Cerebellar nuclear complex (tissue), 1 donor: ENCODE measurements around the gene SLC44A1.

Experiments used
- DNase-seq, 2 experiments: peaks; one replicate each; lab custom pipeline; 2025; lab: John Stamatoyannopoulos, UW

SLC44A1 gene

DNA sequence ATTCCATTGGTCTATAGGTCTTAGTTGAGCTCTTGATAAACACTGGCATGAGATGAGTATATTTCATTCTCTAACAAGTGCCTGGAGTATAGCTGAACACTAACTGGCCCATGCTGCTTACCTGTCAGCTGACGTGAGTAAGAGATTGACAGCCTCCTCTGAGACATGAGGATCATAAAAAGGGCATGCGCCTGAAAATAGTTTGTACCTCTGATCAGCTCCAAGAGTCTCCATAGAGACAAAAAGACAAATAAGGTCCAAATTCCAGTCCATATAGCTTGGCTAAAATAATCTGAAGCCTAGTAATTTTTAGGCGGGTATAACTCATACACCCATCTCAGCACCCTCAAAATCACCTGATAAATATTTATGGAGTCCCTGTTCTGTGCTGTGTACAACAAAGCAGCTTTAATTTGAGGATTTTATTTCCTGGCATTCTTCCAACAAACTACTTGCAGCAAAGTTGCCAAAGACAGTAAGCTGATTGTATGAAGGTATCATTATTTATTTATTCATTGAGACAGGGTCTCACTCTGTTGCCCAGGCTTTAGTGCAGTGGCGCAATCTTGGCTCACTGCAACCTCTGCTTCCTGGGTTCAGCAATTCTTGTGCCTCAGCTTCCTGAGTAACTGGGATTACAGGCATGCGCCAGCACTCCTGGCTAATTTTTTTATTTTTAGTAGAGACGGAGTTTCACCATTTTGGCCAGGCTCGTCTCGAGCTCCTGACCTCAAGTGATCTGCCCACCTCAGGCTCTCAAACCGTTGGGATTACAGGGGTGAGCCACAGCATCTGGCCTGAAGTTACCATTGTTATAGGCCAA is 187.2 kb downstream of the SLC44A1 start:
- DNase-seq, result no peak

DNA sequence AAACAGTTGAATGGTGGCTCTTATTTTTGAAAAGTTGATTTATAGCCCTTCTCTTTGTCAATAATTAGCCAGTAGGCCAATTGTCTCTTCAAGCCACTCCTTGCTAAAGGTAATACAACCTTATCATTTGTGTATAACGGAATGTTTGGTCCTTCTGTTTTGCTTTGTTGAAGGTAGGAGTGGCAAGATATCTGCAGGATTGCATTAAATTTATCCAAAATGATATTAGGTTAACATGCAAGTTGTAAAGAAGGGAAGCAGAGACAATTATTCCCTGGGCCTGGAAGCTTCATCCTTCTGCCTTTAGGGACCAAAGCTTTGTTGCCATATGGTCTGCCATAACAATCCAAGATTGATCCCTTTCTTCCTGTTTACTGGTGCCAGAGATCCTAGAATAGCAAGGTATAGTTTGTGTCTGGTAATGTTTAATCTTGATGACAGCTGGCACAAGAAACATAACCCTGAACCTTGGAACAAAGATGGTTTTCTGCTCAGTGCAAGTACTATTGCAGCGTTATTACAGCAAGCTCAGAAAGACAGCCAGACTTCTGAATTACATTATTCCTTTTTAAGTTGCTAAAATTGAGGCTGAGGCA is 187.9 kb downstream of the SLC44A1 start:
- no peak for DNase-seq

DNA sequence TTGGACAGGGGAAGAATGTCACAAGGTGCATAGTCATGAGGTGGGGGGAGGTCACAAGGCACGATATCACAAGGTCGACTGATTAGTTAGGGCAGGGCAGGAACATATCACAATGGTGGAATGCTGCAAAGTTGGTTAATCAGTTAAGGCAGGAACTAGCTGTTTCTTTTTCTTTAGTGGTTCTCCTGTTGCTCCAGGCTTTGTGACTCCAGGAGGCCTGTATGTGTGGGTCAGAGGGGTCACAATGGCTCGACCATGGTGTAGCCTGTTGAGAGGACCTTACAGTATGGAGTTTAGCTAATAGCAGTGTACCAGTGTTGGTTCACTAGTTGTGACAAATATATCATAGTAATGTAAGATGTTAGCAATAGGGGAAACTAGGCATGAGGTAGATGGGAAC is 191.0 kb downstream of the SLC44A1 start:
- DNase-seq, result no peak

DNA sequence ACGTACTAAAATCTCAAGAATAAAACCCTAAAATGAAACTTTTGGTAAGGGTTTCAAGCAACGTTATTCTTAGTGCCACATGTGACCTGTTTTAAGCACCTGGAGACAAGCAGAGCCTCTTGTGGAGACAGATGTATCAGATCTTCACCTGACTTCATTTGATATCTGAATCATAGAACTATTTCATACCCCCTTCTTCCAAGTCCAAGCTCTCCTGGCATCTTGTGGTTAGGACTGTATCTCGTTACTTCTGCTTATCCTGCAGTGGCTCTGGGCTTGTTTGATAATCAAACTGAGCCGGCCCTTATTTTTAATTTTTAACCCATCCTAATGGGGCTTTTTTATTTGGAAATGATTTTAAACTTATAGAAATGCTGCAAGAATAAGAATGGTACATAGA is 192.3 kb downstream of the SLC44A1 start:
- no peak for DNase-seq

DNA sequence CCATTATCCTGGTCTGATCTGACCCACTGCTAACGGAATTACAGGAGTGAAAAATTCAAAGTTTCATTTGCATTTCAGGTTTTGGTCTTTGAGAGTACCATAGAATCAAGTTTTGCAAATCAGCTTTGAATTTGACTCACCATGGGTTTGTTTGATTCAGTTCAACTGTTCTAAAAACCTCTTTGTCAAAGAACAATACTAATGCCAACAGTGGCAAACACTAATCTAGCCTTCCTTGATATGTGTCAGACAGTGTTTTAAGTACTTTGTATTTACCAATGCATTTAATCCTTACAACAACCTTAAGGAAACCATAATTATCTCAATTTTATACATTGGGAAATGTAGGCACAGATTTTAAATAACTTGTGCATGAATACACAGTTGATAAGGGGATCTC is 193.3 kb downstream of the SLC44A1 start:
- DNase-seq, result no peak

DNA sequence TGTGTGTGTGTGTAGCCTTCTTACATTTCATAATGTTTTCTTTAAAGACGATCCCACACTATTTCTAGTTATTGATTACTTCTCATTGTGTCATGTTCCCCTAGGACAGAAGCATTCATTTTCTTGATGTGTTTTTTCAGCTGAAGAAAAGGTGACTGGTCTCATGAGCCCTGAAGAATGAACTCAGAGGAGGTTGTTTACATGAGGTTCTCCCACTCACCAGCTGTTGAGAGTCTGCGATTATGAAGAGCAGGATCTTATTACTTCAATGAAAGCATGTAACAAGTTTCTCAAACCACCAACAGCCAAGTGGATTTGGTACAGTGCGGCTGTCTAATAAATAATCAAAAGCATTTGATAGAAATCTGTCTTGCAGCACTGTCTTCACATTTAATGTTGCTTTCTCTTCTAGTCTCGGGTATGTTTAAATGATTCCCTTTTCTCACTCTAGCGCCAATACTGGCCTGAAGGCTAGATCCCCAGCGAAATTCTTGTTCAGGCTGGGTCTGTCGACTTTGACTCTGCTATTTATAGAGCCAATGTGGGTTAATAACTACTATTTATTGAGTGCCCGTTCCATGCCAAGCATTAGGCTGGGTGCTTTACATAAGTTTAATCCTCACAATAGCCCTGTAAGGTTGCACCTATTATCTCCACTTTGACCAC is 193.8 kb downstream of the SLC44A1 start:
- DNase-seq, result no peak

DNA sequence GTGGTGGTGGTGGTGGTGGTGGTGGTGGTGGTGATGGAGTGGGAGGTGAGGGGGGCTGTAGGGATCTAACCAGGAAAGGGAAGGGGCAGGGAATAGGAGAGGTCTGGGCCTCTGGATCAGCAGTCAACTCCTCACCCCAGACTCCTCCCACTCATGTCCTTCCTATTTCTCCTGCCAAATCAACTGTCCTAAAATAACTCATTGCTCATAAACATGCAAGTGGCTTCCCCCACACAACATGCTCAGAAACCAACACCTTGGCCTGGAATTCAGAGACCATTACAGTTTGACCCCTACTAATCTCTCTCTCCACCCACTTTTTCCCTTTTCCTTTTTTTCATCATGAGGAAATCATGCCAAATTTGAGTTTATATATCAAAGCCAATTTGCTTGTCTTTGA is 195.0 kb downstream of the SLC44A1 start:
- no peak for DNase-seq

DNA sequence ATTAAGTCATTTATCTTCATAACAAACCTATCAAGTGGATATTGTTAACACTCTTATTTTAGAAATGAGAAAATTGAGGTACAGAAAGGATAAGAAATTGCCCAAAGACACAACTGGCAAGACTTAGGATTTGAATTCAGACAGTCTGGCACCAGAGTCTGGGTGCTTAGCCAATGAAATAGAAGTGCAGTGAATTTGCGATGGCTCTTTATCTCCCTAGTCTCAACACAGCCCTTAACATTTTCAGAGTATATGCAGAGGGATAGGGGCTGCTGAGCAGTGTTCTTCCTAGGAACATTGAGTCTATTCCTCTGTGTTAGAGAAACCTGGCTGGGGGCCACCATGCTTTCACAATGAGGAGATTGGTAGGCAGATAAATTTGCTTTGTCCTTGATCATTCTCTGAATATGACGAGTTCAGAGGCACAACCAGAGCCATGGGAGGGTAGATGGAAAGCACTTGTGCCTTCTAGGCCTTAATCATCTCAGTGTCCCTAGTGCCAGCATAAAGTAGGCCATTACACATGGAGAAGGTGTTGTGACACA is 197.2 kb downstream of the SLC44A1 start:
- DNase-seq, result no peak

DNA sequence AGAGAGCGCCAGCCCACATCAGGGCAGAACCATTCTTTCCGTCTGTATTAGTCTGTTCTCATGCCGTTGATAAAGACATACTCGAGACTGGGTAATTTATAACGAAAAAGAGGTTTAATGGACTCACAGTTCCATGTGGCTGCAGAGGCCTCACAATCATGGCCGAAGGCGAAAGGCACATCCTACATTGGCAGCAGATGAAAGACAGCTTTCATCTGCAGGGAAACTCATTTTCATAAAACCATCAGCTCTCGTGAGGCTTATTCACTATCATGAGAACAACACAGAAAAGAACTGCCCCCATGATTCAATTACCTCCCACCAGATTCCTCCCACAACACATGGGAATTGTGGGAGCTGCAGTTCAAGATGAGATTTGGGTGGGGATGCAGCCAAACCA is 198.7 kb downstream of the SLC44A1 start:
- no peak for DNase-seq

DNA sequence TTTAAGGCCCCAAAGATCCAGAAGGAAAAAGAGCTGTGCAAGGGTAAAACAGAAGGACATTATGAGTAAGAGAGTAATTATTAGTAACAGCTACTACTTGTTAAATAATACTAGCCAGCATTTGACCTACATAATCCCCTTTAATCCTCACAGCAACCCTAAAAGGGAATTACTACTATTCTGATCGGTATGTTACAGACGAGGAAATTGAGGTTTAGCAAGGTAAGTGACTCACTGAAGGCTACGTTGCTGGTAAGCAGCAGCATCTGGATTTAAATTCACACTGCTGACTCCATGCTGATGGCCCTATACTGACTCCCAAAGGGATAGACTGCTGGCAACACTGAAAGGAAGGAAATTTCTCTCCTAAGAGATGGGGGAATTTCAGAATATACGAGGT is 199.7 kb downstream of the SLC44A1 start:
- no peak for DNase-seq

DNA sequence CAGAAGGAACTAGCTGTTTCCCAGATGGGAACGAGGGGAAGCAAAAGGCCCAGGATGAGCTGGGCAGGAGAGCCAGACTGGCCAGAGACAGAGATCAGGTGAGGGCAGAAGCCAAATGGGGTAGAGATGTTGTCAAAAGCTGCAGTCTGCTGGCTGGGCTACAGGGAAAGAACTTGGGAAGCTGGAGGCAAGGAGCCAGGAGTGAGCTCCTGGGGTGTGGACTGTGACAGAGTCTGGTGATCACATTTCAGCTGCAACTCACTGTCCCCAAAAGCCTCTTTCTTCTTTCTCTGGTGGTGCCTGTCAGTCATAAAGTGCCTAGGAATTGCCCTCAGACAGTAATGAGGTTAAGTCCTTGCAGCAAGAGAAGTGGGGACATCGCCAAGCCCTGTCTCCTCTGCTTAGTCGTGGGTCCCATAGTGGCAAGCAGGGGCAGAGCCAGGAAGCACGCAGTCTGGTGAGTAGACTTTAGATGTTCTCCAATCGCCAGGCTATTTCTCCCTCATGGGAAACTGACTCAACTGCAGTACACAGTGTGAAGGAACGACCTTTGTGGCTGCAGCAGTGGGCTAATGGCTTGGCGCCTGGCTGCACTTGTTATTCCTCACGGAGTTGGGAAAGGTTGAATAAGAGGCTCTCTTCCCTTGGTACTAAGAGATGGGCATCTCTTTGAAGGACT is 200.9 kb downstream of the SLC44A1 start:
- no peak for DNase-seq

DNA sequence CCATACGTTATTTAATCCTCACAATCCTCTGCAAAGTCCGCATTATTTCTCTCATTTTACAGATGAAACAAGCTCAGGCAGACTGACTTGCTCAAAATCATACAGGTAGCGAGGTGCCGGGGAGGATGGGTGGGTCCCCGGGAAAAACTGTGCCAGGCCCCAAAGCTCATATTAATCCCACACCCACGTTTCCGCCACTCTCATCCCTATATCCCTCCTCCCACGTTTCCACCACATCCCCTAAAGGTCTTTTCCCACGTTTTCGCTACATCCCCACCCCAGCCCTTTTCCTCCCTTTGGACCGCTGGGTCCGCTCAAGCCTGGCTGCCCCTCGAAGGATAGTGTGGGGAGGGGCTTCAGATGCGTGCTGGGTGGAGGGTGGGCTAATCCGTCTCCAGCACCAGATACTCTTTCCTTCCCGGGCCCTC is 202.9 kb downstream of the SLC44A1 start:
- DNase-seq, result no peak

DNA sequence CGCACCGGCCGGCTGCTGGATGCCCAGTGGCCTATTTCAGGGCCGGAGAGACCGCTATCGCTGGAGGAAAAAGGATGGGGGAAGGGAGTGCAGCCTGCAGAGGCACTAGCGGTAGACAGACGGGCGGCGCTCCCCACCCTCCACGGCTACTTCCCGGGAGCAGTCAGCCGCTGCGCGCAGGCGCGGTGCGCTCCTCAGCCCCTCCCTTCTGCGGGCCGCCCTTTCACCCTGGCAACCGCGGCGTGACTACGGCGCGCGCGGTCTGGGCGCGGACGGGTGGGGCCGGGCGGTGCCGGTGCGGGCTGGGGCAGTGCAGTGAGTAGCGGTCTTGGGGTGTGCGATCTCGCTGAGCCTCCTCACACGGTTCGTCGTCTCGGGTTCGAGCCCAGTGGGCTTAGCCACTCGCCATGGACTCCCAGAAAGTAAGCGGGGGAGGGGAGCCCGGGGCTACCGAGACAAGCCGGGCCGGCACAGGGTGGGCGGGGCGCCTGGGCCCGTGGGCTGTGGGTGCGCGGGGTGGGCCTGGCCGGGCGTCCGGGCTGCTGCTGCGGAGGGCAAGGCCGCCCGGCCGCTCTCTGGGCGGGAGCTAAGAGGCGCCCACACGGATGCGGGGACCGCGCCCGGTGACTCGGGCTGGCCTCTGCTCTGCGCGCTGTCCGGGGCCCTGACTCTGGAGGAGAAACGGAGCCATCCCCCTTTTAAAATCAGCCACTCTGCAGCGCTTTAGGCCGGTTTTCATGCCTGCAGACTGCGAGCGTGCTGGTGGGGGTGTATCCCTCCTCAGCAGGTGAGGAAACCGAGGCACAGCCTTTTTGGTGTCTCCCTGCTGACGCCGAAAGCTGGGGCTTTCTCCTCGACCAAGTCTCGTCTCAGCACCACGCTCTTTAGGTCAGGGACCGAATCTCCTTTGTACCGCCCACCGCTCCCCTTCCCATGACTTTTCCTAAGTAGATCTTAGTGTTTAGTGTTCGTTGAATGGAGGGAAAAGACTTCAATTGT is 203.7 kb downstream of the SLC44A1 start, which contains the start of gene FSD1L:
Gene FSD1L, plus strand, starts transcription at position 221 of the 999 bp plus-strand sequence. Its CDS starts 187 bp downstream, at position 408.
- peak; percentile 70 to 71 for DNase-seq

DNA sequence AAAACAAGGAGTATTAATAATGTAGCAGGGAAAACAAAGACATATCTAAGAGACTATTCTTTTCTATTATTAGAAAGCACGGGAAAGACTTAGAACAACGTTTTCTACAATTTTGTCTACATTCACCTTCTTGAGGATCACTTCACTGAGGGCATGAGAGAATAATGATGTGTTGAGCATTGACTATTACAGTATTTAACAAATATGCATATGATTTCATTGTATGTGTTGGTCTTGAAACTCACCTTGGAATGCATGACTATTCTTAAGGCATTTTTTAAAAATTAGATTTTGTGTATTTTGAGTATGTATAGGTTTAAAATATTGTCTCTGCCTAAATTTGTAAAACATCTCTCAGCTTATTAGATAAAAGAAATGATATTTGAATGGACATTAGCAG is 204.6 kb downstream of the SLC44A1 start:
- DNase-seq, result no peak

DNA sequence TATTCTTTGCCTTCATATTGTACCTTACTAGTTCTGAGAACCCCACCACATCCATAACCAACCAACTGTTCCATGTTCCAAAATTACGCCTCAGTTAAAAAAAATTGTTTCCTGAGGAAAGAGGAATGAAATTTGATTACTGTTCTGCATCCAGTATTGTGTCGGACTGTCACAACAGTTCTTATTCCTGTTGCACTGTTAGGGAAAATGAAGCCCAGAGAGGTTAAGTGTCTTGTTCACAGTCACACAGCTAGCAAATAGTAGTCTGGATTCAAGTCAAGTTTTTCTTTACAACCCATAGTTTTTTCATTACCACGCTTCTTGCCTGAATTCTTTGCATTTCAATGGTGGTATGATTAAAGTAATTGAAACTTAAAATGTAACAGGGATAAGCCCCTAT is 207.7 kb downstream of the SLC44A1 start:
- no peak for DNase-seq

DNA sequence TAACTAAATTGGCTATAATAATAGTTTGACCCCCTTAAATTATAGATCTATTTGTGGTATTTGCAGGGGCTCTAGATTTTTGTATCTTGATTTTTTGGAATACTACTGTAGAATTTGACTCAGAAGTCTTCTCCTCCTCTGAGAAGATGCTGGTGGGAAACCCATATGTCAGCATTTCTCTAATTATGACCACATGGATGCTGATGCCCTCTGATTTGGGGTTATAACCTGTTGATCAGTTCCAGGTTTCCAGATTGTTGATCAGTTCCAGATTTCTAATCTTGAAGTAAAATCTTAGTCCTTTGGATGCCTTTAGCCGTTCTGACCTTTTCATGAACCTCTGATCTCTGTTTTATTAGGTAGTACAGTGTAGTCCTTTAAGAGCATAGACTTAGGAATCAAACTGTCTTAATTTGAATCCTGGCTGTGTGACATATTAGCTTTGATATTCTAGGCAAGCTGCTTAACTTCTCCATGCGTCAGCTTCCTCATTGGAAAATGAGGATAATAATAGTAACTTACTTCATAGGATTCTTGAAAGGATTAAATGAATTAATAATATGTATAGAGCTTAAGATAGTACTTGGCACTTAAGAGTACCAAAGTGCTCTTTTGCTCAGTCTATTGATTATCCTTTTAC is 211.5 kb downstream of the SLC44A1 start:
- no peak for DNase-seq

DNA sequence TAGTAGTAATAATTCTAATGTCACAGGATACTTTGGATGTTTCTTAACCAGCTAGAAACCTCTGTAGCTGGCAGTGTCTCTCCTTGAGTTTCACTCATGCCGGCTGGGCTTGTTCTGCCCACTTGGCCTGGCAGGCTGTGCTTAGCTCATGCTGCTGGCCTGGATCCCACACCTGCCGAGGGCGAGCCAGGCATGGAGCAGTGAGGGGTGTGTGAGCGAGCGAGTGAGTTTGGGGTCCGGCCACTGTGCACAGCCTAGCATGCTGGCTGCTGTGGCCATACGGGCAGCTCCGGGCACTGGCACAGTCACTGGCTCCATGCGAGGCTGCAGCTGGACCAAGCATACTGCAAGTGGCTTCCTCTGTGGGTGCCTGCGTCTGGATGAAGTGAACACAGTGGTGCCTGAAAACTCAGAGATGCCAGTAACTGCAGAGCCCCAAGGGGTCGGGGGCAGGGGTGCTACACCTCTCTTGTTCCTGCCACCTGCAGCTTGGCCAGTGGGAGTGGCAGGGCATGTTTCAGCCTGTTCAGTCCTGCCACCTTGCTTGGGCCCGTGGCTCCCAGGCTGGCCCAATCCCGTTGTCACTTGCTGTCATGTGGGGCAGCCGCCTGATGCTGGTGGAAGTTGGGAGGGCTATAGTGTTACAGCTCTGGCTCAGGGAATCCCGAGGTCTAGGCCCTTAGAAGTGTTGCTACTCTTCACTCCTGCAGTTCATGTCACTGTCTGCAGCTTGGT is 213.3 kb downstream of the SLC44A1 start:
- no peak for DNase-seq

DNA sequence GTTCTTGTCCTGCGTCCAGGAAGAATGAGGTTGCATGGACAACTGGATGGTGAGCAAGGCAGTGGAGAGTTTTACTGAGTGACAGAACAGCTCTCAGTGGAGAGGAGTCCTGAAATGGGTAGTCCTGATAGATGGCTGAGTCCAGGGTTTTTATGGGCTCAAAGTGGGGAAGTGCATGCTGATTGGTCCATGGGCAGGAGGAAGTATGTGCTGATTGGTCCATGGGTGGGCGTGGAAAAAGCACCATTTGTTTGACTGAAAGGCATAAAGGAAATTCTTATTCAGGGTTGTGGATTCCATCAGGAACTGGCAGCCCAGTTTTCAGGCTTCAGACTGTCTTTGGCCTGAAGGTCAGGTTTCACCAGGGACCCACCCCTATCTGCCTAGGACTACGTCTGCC is 214.0 kb downstream of the SLC44A1 start:
- DNase-seq, result no peak

DNA sequence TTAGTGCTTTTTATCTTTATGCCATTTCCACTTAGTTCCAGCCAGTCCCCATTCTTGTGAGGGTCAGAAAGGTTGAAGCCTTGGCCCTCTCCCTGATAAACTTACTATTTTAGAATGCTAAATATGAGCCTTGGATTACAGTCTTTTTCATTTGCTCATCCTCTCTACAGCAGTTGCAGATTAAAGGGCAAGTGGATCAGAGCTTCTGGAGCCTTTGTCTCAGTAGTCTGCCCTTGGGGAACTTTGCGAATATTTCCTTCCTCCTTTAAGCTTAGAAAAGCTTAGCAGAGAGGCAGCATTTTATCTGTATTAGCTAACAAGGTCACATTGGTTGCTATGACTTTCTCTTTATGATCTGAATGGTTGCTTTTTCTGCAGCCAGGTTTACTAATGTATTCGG is 214.9 kb downstream of the SLC44A1 start:
- no peak for DNase-seq
